HepG2 (cell line): ENCODE measurements around the gene PGC. TPM values are rescaled to one million over a fixed set of nuclear protein-coding genes. Genes with fewer than 3 reads are reported as not detected.
A peak's percentile ranks its signal among the peaks of the same experiment; 100 is the strongest.

Experiments used
- CEBPG ChIP-seq: IDR thresholded peaks from 2 replicates; pipeline ENCODE4 v1.6.1; 2016
- KDM1A ChIP-seq: IDR thresholded peaks from 2 replicates; pipeline ENCODE4 v1.6.1; 2016; ENCODE audit warnings: missing compliant biosample characterization
- KLF15 ChIP-seq: sonication (generic); formaldehyde crosslinking; IDR thresholded peaks from 2 replicates; pipeline ENCODE4 v1.8.1; 2023; ENCODE audit warnings: borderline replicate concordance, mild to moderate bottlenecking, inconsistent platforms, missing genetic modification reagents, mixed read lengths
- KLF9 ChIP-seq: IDR thresholded peaks from 2 replicates; pipeline ENCODE4 v1.6.1; 2016; ENCODE audit warnings: low read depth
- MEIS2 ChIP-seq: sonication (generic); formaldehyde crosslinking; IDR thresholded peaks from 2 replicates; pipeline ENCODE4 v1.9.0; 2021; ENCODE audit warnings: mild to moderate bottlenecking, missing genetic modification reagents
- MYNN ChIP-seq: sonication (generic); formaldehyde crosslinking; IDR thresholded peaks from 2 replicates; pipeline ENCODE4 v1.4.0; 2020; ENCODE audit warnings: mild to moderate bottlenecking, low read depth, missing genetic modification reagents
- NCOA1 ChIP-seq: sonication (generic); formaldehyde crosslinking; IDR thresholded peaks from 2 replicates; pipeline ENCODE4 v1.9.0; 2021; ENCODE audit warnings: missing genetic modification reagents
- NR3C1 ChIP-seq: sonication (generic); formaldehyde crosslinking; IDR thresholded peaks from 2 replicates; pipeline ENCODE4 v1.4.0; 2020; ENCODE audit warnings: missing genetic modification reagents
- PHF20 ChIP-seq: sonication (generic); formaldehyde crosslinking; IDR thresholded peaks from 2 replicates; pipeline ENCODE4 v1.5.0; 2020; ENCODE audit warnings: mild to moderate bottlenecking, missing genetic modification reagents
- PTBP1 ChIP-seq: fragments of 200-400 bp; formaldehyde crosslinking; IDR thresholded peaks from 2 replicates; pipeline ENCODE4 v1.6.1; 2018; ENCODE audit warnings: low read length, low read depth; ENCODE audit not compliant: poor library complexity, severe bottlenecking
- SRY ChIP-seq: sonication (generic); formaldehyde crosslinking; IDR thresholded peaks from 2 replicates; pipeline ENCODE4 v1.8.0; 2022; ENCODE audit warnings: mild to moderate bottlenecking, missing genetic modification reagents
- STAG1 ChIP-seq: sonication (generic); formaldehyde crosslinking; IDR thresholded peaks from 2 replicates; pipeline ENCODE4 v1.4.0; 2020; ENCODE audit warnings: missing genetic modification reagents
- XBP1 ChIP-seq: sonication (generic); formaldehyde crosslinking; IDR thresholded peaks from 2 replicates; pipeline ENCODE4 v1.5.0; 2020; ENCODE audit warnings: missing genetic modification reagents
- ZFAT ChIP-seq: sonication (generic); formaldehyde crosslinking; conservative IDR thresholded peaks from 2 replicates; pipeline ENCODE4 v1.8.1; 2023; ENCODE audit warnings: missing genetic modification reagents, inconsistent platforms
- ZNF143 ChIP-seq: sonication (generic); formaldehyde crosslinking; IDR thresholded peaks from 2 replicates; pipeline ENCODE4 v1.4.0; 2020; ENCODE audit warnings: missing genetic modification reagents
- ZNF264 ChIP-seq: sonication (generic); formaldehyde crosslinking; IDR thresholded peaks from 2 replicates; pipeline ENCODE4 v1.4.0; 2020; ENCODE audit warnings: missing genetic modification reagents
- ZNF558 ChIP-seq: sonication (generic); formaldehyde crosslinking; IDR thresholded peaks from 2 replicates; pipeline ENCODE4 v1.9.0; 2022; ENCODE audit warnings: mild to moderate bottlenecking, missing genetic modification reagents, borderline replicate concordance
- ZNF572 ChIP-seq: sonication (generic); formaldehyde crosslinking; IDR thresholded peaks from 2 replicates; pipeline ENCODE4 v1.5.1; 2020; ENCODE audit warnings: mild to moderate bottlenecking, missing genetic modification reagents
- ZNF737 ChIP-seq: sonication (generic); formaldehyde crosslinking; IDR thresholded peaks from 2 replicates; pipeline ENCODE4 v1.5.0; 2020; ENCODE audit warnings: missing genetic modification reagents, mild to moderate bottlenecking, borderline replicate concordance
- ZNF768 ChIP-seq: sonication (generic); formaldehyde crosslinking; IDR thresholded peaks from 2 replicates; pipeline ENCODE4 v1.4.0; 2020; ENCODE audit warnings: missing genetic modification reagents
- polyA plus RNA-seq, 8 experiments: library from polyadenylated mRNA; depleted of rRNA in 3 of 8; stranded (reverse) in 7 of 8; unstranded in 1 of 8; fragments of >200 nt; fragmentation: Illumina TruSeq in 4 of 8; extraction: Trizol in 4 of 8; gene quantifications; 2 replicates each; pipeline versions ENCODE4 v1.2.1 to v1.2.3, GENCODE V29; 2011 to 2016; ENCODE audit warnings: low read depth in 4 of 8, missing spikeins in 1 of 8, mixed read lengths in 1 of 8; ENCODE audit not compliant: insufficient read depth in 1 of 8
- total RNA-seq, 5 experiments: library from RNA; depleted of rRNA; stranded (reverse); fragments of >200 nt; fragmentation: Illumina TruSeq; extraction: Trizol; gene quantifications; 2 replicates each; pipeline ENCODE4 v1.2.3, GENCODE V29; 2016; ENCODE audit warnings: low read depth in 1 of 5
- TF ChIP-seq, protein P1 (sequence below): sonication (generic); formaldehyde crosslinking; IDR thresholded peaks from 2 replicates; pipeline ENCODE4 v1.5.0; 2020; ENCODE audit warnings: mild to moderate bottlenecking, missing genetic modification reagents
- TF ChIP-seq, protein P2 (sequence below): sonication (generic); formaldehyde crosslinking; IDR thresholded peaks from 2 replicates; pipeline ENCODE4 v1.5.0; 2020; ENCODE audit warnings: missing genetic modification reagents
- TF ChIP-seq, protein P3 (sequence below): sonication (generic); formaldehyde crosslinking; IDR thresholded peaks from 2 replicates; pipeline ENCODE4 v1.4.0; 2020; ENCODE audit warnings: missing genetic modification reagents

Gene PGC
- total and polyA plus RNA-seq, 2 of the 13 experiments (the other 11 are each of a cell fraction or from before 2014, with no cell fraction given) = 426 to 502 TPM

DNA sequence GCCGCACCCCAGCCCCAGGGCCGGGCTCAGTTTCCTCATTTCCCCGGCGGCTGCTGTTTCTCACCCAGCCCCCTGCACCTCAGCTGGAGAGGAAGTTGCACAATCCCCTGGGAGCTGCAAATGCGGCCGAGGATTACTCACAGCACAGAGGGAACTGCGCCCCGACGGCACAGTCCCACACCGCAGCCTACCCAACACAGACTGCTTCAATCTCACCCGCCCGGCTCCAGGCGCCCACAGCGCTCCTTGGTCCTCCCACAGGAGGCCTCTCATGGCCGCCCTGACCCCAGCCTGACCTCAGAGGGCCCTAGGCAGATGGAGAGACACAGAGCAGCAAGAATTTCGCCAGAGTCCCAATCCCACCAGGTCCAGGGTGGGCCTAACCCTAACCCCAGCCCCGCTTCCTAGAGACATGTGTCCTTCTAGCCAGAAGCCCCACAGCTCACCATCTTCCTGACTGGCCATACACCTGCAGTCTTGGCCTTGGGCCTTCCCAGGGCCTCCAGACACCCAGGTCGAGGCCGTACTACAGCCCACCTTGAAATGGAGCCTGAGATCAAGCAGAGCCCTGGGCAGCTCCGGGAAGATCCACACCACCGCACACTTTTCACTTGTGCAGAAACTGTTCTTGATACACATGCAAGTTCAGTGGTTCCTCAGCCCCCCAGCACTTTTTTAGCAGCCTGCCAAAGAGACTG is 23.5 kb downstream of the PGC start (continued):
- TF ChIP-seq, protein P1, sequence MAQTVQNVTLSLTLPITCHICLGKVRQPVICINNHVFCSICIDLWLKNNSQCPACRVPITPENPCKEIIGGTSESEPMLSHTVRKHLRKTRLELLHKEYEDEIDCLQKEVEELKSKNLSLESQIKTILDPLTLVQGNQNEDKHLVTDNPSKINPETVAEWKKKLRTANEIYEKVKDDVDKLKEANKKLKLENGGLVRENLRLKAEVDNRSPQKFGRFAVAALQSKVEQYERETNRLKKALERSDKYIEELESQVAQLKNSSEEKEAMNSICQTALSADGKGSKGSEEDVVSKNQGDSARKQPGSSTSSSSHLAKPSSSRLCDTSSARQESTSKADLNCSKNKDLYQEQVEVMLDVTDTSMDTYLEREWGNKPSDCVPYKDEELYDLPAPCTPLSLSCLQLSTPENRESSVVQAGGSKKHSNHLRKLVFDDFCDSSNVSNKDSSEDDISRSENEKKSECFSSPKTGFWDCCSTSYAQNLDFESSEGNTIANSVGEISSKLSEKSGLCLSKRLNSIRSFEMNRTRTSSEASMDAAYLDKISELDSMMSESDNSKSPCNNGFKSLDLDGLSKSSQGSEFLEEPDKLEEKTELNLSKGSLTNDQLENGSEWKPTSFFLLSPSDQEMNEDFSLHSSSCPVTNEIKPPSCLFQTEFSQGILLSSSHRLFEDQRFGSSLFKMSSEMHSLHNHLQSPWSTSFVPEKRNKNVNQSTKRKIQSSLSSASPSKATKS (CRISPR knock-in tag) = no peak
- TF ChIP-seq, protein P2, sequence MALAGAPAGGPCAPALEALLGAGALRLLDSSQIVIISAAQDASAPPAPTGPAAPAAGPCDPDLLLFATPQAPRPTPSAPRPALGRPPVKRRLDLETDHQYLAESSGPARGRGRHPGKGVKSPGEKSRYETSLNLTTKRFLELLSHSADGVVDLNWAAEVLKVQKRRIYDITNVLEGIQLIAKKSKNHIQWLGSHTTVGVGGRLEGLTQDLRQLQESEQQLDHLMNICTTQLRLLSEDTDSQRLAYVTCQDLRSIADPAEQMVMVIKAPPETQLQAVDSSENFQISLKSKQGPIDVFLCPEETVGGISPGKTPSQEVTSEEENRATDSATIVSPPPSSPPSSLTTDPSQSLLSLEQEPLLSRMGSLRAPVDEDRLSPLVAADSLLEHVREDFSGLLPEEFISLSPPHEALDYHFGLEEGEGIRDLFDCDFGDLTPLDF = 0 out of 2 replicates have a peak, but pooled peaks have one; percentile 42
- TF ChIP-seq ZNF572 (CRISPR knock-in tag) (no peak), ZNF558 (no peak), MEIS2 (CRISPR knock-in tag) (no peak), KDM1A (CRISPR knock-in tag) (0 out of 2 replicates have a peak, but pooled peaks have one; percentile 25), XBP1 (no peak), ZNF264 (CRISPR knock-in tag) (peak; percentile 90), ZNF737 (CRISPR knock-in tag) (no peak), SRY (CRISPR knock-in tag) (peak; percentile 54; the same call in 1 of the 2 replicates), PHF20 (CRISPR knock-in tag) (peak; percentile 39; the same call in 1 of the 2 replicates), ZFAT (CRISPR knock-in tag) (no peak), MYNN (no peak), PTBP1 (no peak), ZNF768 (CRISPR knock-in tag) (peak; percentile 56), STAG1 (CRISPR knock-in tag) (peak; percentile 23; the same call in 1 of the 2 replicates), ZNF143 (CRISPR knock-in tag) (peak; percentile 34; the same call in 1 of the 2 replicates), KLF9 (CRISPR knock-in tag) (no peak), CEBPG (peak; percentile 100), NR3C1 (CRISPR knock-in tag) (no peak), NCOA1 (CRISPR knock-in tag) (no peak), KLF15 (CRISPR knock-in tag) (no peak)
- TF ChIP-seq, protein P3, sequence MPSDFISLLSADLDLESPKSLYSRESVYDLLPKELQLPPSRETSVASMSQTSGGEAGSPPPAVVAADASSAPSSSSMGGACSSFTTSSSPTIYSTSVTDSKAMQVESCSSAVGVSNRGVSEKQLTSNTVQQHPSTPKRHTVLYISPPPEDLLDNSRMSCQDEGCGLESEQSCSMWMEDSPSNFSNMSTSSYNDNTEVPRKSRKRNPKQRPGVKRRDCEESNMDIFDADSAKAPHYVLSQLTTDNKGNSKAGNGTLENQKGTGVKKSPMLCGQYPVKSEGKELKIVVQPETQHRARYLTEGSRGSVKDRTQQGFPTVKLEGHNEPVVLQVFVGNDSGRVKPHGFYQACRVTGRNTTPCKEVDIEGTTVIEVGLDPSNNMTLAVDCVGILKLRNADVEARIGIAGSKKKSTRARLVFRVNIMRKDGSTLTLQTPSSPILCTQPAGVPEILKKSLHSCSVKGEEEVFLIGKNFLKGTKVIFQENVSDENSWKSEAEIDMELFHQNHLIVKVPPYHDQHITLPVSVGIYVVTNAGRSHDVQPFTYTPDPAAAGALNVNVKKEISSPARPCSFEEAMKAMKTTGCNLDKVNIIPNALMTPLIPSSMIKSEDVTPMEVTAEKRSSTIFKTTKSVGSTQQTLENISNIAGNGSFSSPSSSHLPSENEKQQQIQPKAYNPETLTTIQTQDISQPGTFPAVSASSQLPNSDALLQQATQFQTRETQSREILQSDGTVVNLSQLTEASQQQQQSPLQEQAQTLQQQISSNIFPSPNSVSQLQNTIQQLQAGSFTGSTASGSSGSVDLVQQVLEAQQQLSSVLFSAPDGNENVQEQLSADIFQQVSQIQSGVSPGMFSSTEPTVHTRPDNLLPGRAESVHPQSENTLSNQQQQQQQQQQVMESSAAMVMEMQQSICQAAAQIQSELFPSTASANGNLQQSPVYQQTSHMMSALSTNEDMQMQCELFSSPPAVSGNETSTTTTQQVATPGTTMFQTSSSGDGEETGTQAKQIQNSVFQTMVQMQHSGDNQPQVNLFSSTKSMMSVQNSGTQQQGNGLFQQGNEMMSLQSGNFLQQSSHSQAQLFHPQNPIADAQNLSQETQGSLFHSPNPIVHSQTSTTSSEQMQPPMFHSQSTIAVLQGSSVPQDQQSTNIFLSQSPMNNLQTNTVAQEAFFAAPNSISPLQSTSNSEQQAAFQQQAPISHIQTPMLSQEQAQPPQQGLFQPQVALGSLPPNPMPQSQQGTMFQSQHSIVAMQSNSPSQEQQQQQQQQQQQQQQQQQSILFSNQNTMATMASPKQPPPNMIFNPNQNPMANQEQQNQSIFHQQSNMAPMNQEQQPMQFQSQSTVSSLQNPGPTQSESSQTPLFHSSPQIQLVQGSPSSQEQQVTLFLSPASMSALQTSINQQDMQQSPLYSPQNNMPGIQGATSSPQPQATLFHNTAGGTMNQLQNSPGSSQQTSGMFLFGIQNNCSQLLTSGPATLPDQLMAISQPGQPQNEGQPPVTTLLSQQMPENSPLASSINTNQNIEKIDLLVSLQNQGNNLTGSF (CRISPR knock-in tag) = no peak
